ENCODE results near the gene SERINC5. TPM values are rescaled to one million over a fixed set of nuclear protein-coding genes. Genes with fewer than 3 reads are reported as not detected.

SERINC5 gene
- total RNA-seq, 2 experiments from 2014 or later: 115 to 123 TPM

GRCh38 chr5:80284720-80285119, 28.9 kb upstream of the SERINC5 start:
- H3K4me3 Mint-ChIP-seq: no peak overlapping the region
- CTCF ChIA-PET: interaction anchor here (1.0 to 1.4 kb wide), 4 partner anchors 23 to 201 kb away, joined by 3 read pairs; no protein-coding TSS in a partner anchor
- no peaks in the 10 kb centered on the region for H3K27me3 ChIP-seq (ENCODE audit: control insufficient read depth in 1 of 2, insufficient read depth in 2 of 2, low read length in 2 of 2)
- POLR2A ChIA-PET: interaction anchor here (1.0 to 1.4 kb wide), 2 partner anchors 9 to 92 kb away, joined by 3 to 4 read pairs; no protein-coding TSS in a partner anchor
- H3K36me3 Mint-ChIP-seq (ENCODE audit: low read depth): no peaks in the 10 kb centered on the region
- H3K27ac Mint-ChIP-seq: peak overlapping the region; percentile 19
- H3K36me3 ChIP-seq (ENCODE audit: insufficient read depth, low read length): no peaks in the 10 kb centered on the region
- H3K4me1 ChIP-seq (ENCODE audit: insufficient read depth, low read length): peaks cover 7% of the 10 kb centered on the region
- intact Hi-C loops (cut with DNase I, micrococcal nuclease): no loop called here
- no peaks in the 10 kb centered on the region for H3K9me3 Mint-ChIP-seq
- no peaks in the 10 kb centered on the region for H3K9me3 ChIP-seq (ENCODE audit: control insufficient read depth in 1 of 2, insufficient read depth in 1 of 2, low read length in 2 of 2)
- DNase-seq: peak in 9 of 14 experiments; percentile 7 to 57 (median 18)
- no peak overlapping the region for H3K4me3 ChIP-seq (ENCODE audit: low read length)
- peaks cover 13% of the 10 kb centered on the region for H3K4me1 Mint-ChIP-seq (ENCODE audit: low read depth)
- no peak overlapping the region for H3K27ac ChIP-seq (ENCODE audit: low read depth in 1 of 2, low read length in 2 of 2)
- TF ChIP-seq CTCF (IDR thresholded peaks at IDR 0.05): no peak
- no peaks in the 10 kb centered on the region for H3K27me3 Mint-ChIP-seq
- peak; percentile 91 for ATAC-seq (ENCODE audit: poor library complexity)

- intact Hi-C loops (cut with DNase I, micrococcal nuclease): no loop called here
- DNase-seq: no peak
- Histone ChIP-seq H3K4me3 (ENCODE audit: low read length) (no peak overlapping the region), H3K27ac (ENCODE audit: low read depth in 1 of 2, low read length in 2 of 2) (no peak overlapping the region), H3K27me3 (ENCODE audit: control insufficient read depth in 1 of 2, insufficient read depth in 2 of 2, low read length in 2 of 2) (no peaks in the 10 kb centered on the region), H3K36me3 (ENCODE audit: insufficient read depth, low read length) (no peaks in the 10 kb centered on the region), H3K9me3 (ENCODE audit: control insufficient read depth in 1 of 2, insufficient read depth in 1 of 2, low read length in 2 of 2) (no peaks in the 10 kb centered on the region), H3K4me1 (ENCODE audit: insufficient read depth, low read length) (peaks cover 7% of the 10 kb centered on the region)
- Mint-ChIP-seq H3K4me1 (ENCODE audit: low read depth) (peaks cover 13% of the 10 kb centered on the region), H3K4me3 (no peak overlapping the region), H3K9me3 (no peaks in the 10 kb centered on the region), H3K36me3 (ENCODE audit: low read depth) (no peaks in the 10 kb centered on the region), H3K27ac (no peak overlapping the region), H3K27me3 (no peaks in the 10 kb centered on the region)
- CTCF ChIA-PET: no interaction called here
- ATAC-seq (ENCODE audit: poor library complexity): no peak
- POLR2A ChIA-PET: no interaction called here
- TF ChIP-seq CTCF (IDR thresholded peaks at IDR 0.05): no peak
Observed at GRCh38 chr5:80283360-80283759, 27.5 kb upstream of the SERINC5 start.

GRCh38 chr5:80282054-80282453, 26.2 kb upstream of the SERINC5 start:
- H3K27me3 ChIP-seq (ENCODE audit: control insufficient read depth in 1 of 2, insufficient read depth in 2 of 2, low read length in 2 of 2): no peaks in the 10 kb centered on the region
- H3K36me3 ChIP-seq (ENCODE audit: insufficient read depth, low read length): no peaks in the 10 kb centered on the region
- H3K4me3 Mint-ChIP-seq: no peak overlapping the region
- no peaks in the 10 kb centered on the region for H3K9me3 Mint-ChIP-seq
- intact Hi-C loops (cut with DNase I, micrococcal nuclease): no loop called here
- ChIA-PET CTCF (no interaction called here), POLR2A (no interaction called here)
- H3K9me3 ChIP-seq (ENCODE audit: control insufficient read depth in 1 of 2, insufficient read depth in 1 of 2, low read length in 2 of 2): no peaks in the 10 kb centered on the region
- H3K27ac Mint-ChIP-seq: no peak overlapping the region
- no peaks in the 10 kb centered on the region for H3K27me3 Mint-ChIP-seq
- peaks cover 7% of the 10 kb centered on the region for H3K4me1 ChIP-seq (ENCODE audit: insufficient read depth, low read length)
- no peak for TF ChIP-seq CTCF (IDR thresholded peaks at IDR 0.05)
- no peak overlapping the region for H3K4me3 ChIP-seq (ENCODE audit: low read length)
- no peak for ATAC-seq (ENCODE audit: poor library complexity)
- H3K36me3 Mint-ChIP-seq (ENCODE audit: low read depth): no peaks in the 10 kb centered on the region
- H3K27ac ChIP-seq (ENCODE audit: low read depth in 1 of 2, low read length in 2 of 2): no peak overlapping the region
- no peak for DNase-seq
- H3K4me1 Mint-ChIP-seq (ENCODE audit: low read depth): peaks cover 13% of the 10 kb centered on the region

All from CD4-positive, alpha-beta T cell (primary cell).